Fibroblast of skin of left biceps (primary cell): Measurements from ENCODE around the gene FAXDC2.

Experiments used
- DNase-seq, 2 experiments: peaks; one replicate each; pipeline ENCODE4 v3.0.0-alpha.2; 2013; ENCODE audit warnings: low read depth in 2 of 2

Gene FAXDC2

GRCh38 chr5:154795235-154795596 lies 55.2 kb downstream of the FAXDC2 start:
- no peak for DNase-seq

- DNase-seq = no peak
These were observed 55.7 kb downstream of the FAXDC2 start for GRCh38 chr5:154794525-154795234.

GRCh38 chr5:154793599-154794524 lies 56.5 kb downstream of the FAXDC2 start:
- DNase-seq = no peak

- no peak for DNase-seq
These were observed 58.9 kb downstream of the FAXDC2 start for GRCh38 chr5:154791535-154791934.

GRCh38 chr5:154788212-154788611 lies 62.2 kb downstream of the FAXDC2 start:
- DNase-seq = no peak

GRCh38 chr5:154786414-154786813 lies 64.0 kb downstream of the FAXDC2 start:
- DNase-seq = no peak

- no peak for DNase-seq
These were observed 65.5 kb downstream of the FAXDC2 start for GRCh38 chr5:154784856-154785255.

- no peak for DNase-seq
These were observed 66.5 kb downstream of the FAXDC2 start for GRCh38 chr5:154783774-154784460.

GRCh38 chr5:154782812-154783592 lies 67.4 kb downstream of the FAXDC2 start:
- no peak for DNase-seq

GRCh38 chr5:154782326-154782725 lies 68.1 kb downstream of the FAXDC2 start:
- no peak for DNase-seq

GRCh38 chr5:154780128-154780527 lies 70.3 kb downstream of the FAXDC2 start:
- DNase-seq = no peak

- DNase-seq = peak; percentile 31 to 41
These were observed 71.3 kb downstream of the FAXDC2 start for GRCh38 chr5:154779105-154779504.

- no peak for DNase-seq
These were observed 71.9 kb downstream of the FAXDC2 start for GRCh38 chr5:154778534-154778933.

- DNase-seq = no peak
These were observed 74.2 kb downstream of the FAXDC2 start for GRCh38 chr5:154776167-154776566.

GRCh38 chr5:154773326-154773725 lies 77.1 kb downstream of the FAXDC2 start:
- DNase-seq = no peak

GRCh38 chr5:154771383-154771901 lies 79.0 kb downstream of the FAXDC2 start:
- peak; percentile 74 to 78 for DNase-seq

- DNase-seq = no peak
These were observed 80.3 kb downstream of the FAXDC2 start for GRCh38 chr5:154770111-154770510.
